K562 (cell line): ENCODE results near the gene PCED1B. TPM values are rescaled to one million over a fixed set of nuclear protein-coding genes. Genes with fewer than 3 reads are reported as not detected.

Source experiments
- ETV6 ChIP-seq, 3 experiments: fragments of 150-350 bp in 1 of 3; sonication (generic) in 1 of 3; formaldehyde crosslinking in 1 of 3; IDR thresholded peaks; 2 replicates each; pipeline versions ENCODE4 v1.6.1 to v1.8.0; 2014 to 2022; ENCODE audit warnings: borderline replicate concordance in 2 of 3, low read depth in 2 of 3, antibody characterized with exemption in 1 of 3, low read length in 1 of 3, mild to moderate bottlenecking in 1 of 3, missing genetic modification reagents in 1 of 3
- HDAC1 ChIP-seq, 2 experiments: fragments of 450-650 bp; IDR thresholded peaks; 2 replicates each; pipeline ENCODE4 v1.6.1; 2016 to 2017; ENCODE audit warnings: inconsistent platforms in 1 of 2, mild to moderate bottlenecking in 1 of 2, moderate library complexity in 1 of 2
- MIER1 ChIP-seq: fragments of 450-650 bp; IDR thresholded peaks from 2 replicates; pipeline ENCODE4 v1.6.1; 2016; ENCODE audit warnings: antibody characterized with exemption, mild to moderate bottlenecking, low read depth
- SMARCA4 ChIP-seq: fragments of 450-650 bp; IDR thresholded peaks from 2 replicates; pipeline ENCODE4 v1.6.1; 2016
- TEAD1 ChIP-seq, 2 experiments: fragments of 450-650 bp in 1 of 2; sonication (generic) in 1 of 2; formaldehyde crosslinking; IDR thresholded peaks; 2 replicates each; pipeline versions ENCODE4 v1.4.0 to v1.8.0; 2020 to 2022; ENCODE audit warnings: mild to moderate bottlenecking in 2 of 2, missing genetic modification reagents in 1 of 2
- ZBTB40 ChIP-seq, 2 experiments: fragments of 450-650 bp in 1 of 2; sonication (generic) in 1 of 2; formaldehyde crosslinking in 1 of 2; IDR thresholded peaks; 2 replicates each; pipeline versions ENCODE4 v1.7.1 to v1.9.0; 2016 to 2022; ENCODE audit warnings: inconsistent platforms in 1 of 2, mild to moderate bottlenecking in 1 of 2, missing genetic modification reagents in 1 of 2
- ZFPM2 ChIP-seq: fragments of 250-450 bp; sonication (Bioruptor Pico); IDR thresholded peaks from 2 replicates; pipeline ENCODE4 v1.5.1; 2022; ENCODE audit warnings: mild to moderate bottlenecking
- ZNF263 ChIP-seq: sonication (generic); formaldehyde crosslinking; IDR thresholded peaks from 2 replicates; pipeline ENCODE4 v1.8.0; 2022; ENCODE audit warnings: mild to moderate bottlenecking, missing genetic modification reagents, borderline replicate concordance
- ZNF436 ChIP-seq: fragments of 250-450, 450-650 bp; sonication (Bioruptor Pico); formaldehyde crosslinking; IDR thresholded peaks from 2 replicates; pipeline ENCODE4 v1.7.0; 2020; ENCODE audit warnings: mild to moderate bottlenecking
- ZNF511 ChIP-seq: sonication (generic); formaldehyde crosslinking; IDR thresholded peaks from 2 replicates; pipeline ENCODE4 v1.8.0; 2022; ENCODE audit warnings: mild to moderate bottlenecking, missing genetic modification reagents
- polyA plus RNA-seq, 8 experiments: library from polyadenylated mRNA; depleted of rRNA in 4 of 8; stranded (reverse) in 5 of 8; unstranded in 3 of 8; fragments of >200 nt; fragmentation: Nextera tagmentation in 2 of 8; fragmentation: Illumina TruSeq in 1 of 8; extraction: Ambion mirVana in 2 of 8; extraction: Trizol in 1 of 8; gene quantifications; 2 replicates each; pipeline versions ENCODE4 v1.2.1 to v1.2.3, GENCODE V29; 2011 to 2014; ENCODE audit warnings: inconsistent platforms in 1 of 8, missing spikeins in 1 of 8
- total RNA-seq, 7 experiments: library from RNA; depleted of rRNA in 6 of 7; stranded (reverse); fragments of >200 nt in 6 of 7; fragmentation: Illumina TruSeq in 2 of 7; extraction: Trizol in 2 of 7; gene quantifications; 2 replicates each; pipeline versions ENCODE4 v1.2.1 to v1.2.3, GENCODE V29; 2011 to 2021; ENCODE audit warnings: low replicate concordance in 1 of 7
- TF ChIP-seq, protein P1 (sequence below): fragments of 200-800 bp; sonication (Bioruptor generic); IDR thresholded peaks from 2 replicates; pipeline ENCODE4 v1.6.1; 2017; ENCODE audit warnings: missing genetic modification characterization, missing compliant biosample characterization
- TF ChIP-seq, protein P2 (sequence below): fragments of 450-650 bp; IDR thresholded peaks from 2 replicates; pipeline ENCODE4 v1.6.1; 2016; ENCODE audit warnings: antibody characterized with exemption

Gene PCED1B
- total and polyA plus RNA-seq, 9 of the 15 experiments (the other 6 are each of a cell fraction or from before 2014, with no cell fraction given), result 1.2 to 9.3 (median 2.5) TPM

DNA sequence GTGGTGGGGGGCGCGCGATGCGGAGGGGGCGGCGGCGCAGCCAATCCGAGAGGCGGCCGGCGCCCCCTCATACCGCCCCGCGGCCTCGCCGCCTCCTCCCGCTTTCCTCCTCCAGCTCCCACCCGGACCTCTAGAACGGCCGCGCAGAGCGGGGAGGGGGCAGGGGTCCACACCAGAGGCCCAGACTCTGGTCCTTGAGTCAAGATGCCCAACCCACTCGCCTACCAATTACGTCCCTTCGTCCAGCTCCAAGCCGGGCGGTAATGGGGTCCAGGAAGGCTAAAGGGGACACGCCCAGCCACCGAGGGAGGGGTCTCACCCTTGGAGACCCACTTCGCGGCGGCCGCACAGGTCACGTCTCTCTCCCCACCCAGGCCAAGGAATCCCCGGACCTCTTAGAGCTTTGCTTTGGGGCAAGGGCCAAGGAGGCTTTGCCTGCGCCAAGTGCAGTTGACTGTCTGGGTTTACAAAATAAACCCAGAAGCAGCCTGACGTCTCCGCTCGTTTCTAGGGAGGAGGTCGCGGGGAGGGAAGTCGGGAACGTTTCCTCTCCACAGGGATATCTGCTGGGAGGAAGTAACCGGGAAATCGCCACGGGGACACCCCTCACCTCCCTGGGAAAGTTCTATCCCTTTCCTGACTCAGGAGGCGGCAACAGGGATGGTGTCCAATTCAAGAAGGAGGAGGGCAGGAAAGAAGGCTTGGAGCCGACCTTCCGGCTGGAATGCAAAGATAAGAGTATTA, 732 bp downstream of the PCED1B start (continued):
- TF ChIP-seq ZBTB40 (IDR thresholded peaks at IDR 0.05) (0 out of 2 replicates have a peak, but pooled peaks have one; percentile 19), ZBTB40 (CRISPR knock-in tag; IDR thresholded peaks at IDR 0.05) (no peak), SMARCA4 (0 out of 2 replicates have a peak, but pooled peaks have one; percentile 6), ETV6 (IDR thresholded peaks at IDR 0.05; ENCODE audit: borderline replicate concordance in 1 of 2, low read depth in 2 of 2, low read length in 1 of 2) (peak in 1 of 2 experiments; percentile 8; a peak in 1 of 4 replicates), ETV6 (CRISPR knock-in tag; IDR thresholded peaks at IDR 0.05; ENCODE audit: borderline replicate concordance) (no peak), ZNF263 (CRISPR knock-in tag) (0 out of 2 replicates have a peak, but pooled peaks have one; percentile 11), TEAD1 (CRISPR knock-in tag; IDR thresholded peaks at IDR 0.05) (0 out of 4 replicates have a peak, but pooled peaks of 1 of the 2 experiments have one; percentile 43), ZFPM2 (CRISPR knock-in tag) (no peak), HDAC1 (IDR thresholded peaks at IDR 0.05) (no peak), ZNF511 (CRISPR knock-in tag) (0 out of 2 replicates have a peak, but pooled peaks have one; percentile 37), ZNF436 (CRISPR knock-in tag) (no peak), MIER1 (no peak)
- TF ChIP-seq, protein P1, sequence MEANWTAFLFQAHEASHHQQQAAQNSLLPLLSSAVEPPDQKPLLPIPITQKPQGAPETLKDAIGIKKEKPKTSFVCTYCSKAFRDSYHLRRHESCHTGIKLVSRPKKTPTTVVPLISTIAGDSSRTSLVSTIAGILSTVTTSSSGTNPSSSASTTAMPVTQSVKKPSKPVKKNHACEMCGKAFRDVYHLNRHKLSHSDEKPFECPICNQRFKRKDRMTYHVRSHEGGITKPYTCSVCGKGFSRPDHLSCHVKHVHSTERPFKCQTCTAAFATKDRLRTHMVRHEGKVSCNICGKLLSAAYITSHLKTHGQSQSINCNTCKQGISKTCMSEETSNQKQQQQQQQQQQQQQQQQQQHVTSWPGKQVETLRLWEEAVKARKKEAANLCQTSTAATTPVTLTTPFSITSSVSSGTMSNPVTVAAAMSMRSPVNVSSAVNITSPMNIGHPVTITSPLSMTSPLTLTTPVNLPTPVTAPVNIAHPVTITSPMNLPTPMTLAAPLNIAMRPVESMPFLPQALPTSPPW (CRISPR knock-in tag), result peak; percentile 68; the same call in 1 of the 2 replicates
- TF ChIP-seq, protein P2, sequence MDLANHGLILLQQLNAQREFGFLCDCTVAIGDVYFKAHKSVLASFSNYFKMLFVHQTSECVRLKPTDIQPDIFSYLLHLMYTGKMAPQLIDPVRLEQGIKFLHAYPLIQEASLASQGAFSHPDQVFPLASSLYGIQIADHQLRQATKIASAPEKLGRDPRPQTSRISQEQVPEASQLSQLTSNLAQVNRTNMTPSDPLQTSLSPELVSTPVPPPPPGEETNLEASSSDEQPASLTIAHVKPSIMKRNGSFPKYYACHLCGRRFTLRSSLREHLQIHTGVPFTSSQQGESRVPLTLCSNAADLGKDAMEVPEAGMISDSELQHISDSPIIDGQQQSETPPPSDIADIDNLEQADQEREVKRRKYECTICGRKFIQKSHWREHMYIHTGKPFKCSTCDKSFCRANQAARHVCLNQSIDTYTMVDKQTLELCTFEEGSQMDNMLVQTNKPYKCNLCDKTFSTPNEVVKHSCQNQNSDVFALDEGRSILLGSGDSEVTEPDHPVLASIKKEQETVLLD, result no peak
